Endodermal cell (in vitro differentiated cells): ENCODE results near the gene EXD2. TPM values are rescaled to one million over a fixed set of nuclear protein-coding genes. Genes with fewer than 3 reads are reported as not detected.
A peak's percentile ranks its signal among the peaks of the same experiment; 100 is the strongest.

Experiments used
- DNase-seq: peaks from one replicate; pipeline ENCODE4 v3.0.0-alpha.2; 2017
- H3K27ac ChIP-seq: 2 replicates; pipeline ENCODE4 v1.5.1; 2013; ENCODE audit warnings: mild to moderate bottlenecking, low read depth, low read length, moderate library complexity
- H3K27me3 ChIP-seq: 2 replicates; pipeline ENCODE4 v1.6.1; 2013; ENCODE audit warnings: mild to moderate bottlenecking, low read length, moderate library complexity; ENCODE audit not compliant: insufficient read depth, control insufficient read depth, poor library complexity, severe bottlenecking
- H3K36me3 ChIP-seq: 2 replicates; pipeline ENCODE4 v1.7.0; 2013; ENCODE audit warnings: mild to moderate bottlenecking, low read length, moderate library complexity; ENCODE audit not compliant: control insufficient read depth, insufficient read depth
- H3K4me1 ChIP-seq: one replicate; pipeline ENCODE4 v1.7.0; 2013; ENCODE audit warnings: low read length; ENCODE audit not compliant: control insufficient read depth, insufficient read depth
- H3K4me3 ChIP-seq: 2 replicates; pipeline ENCODE4 v1.5.1; 2013; ENCODE audit warnings: mild to moderate bottlenecking, low read length, moderate library complexity
- H3K9ac ChIP-seq: 2 replicates; pipeline ENCODE4 v1.6.1; 2013; ENCODE audit warnings: mild to moderate bottlenecking, low read length, moderate library complexity; ENCODE audit not compliant: poor library complexity, severe bottlenecking; ENCODE audit errors: extremely low read depth
- H3K9me3 ChIP-seq: 2 replicates; pipeline ENCODE4 v1.6.1; 2013; ENCODE audit warnings: mild to moderate bottlenecking, low read length, moderate library complexity; ENCODE audit not compliant: control insufficient read depth
- H3K27ac Mint-ChIP-seq: 2 replicates; pipeline ENCODE4 v1.8.0; 2020; ENCODE audit warnings: mixed read lengths
- H3K27me3 Mint-ChIP-seq: 2 replicates; pipeline ENCODE4 v1.8.0; 2021; ENCODE audit warnings: mild to moderate bottlenecking, mixed read lengths; ENCODE audit not compliant: insufficient read depth
- H3K36me3 Mint-ChIP-seq: 2 replicates; pipeline ENCODE4 v1.8.0; 2020; ENCODE audit warnings: low read depth, mixed read lengths
- H3K4me1 Mint-ChIP-seq: 2 replicates; pipeline ENCODE4 v1.8.0; 2020; ENCODE audit warnings: mixed read lengths
- H3K4me3 Mint-ChIP-seq: 2 replicates; pipeline ENCODE4 v1.8.0; 2020; ENCODE audit warnings: mild to moderate bottlenecking, moderate library complexity, mixed read lengths
- H3K9me3 Mint-ChIP-seq: 2 replicates; pipeline ENCODE4 v1.8.0; 2020; ENCODE audit warnings: mild to moderate bottlenecking, mixed read lengths
- WGBS, 2 experiments: methylation state at CpG; one replicate each; pipeline versions ENCODE4 v1.1.5 to v1.1.7; 2013; ENCODE audit warnings: missing lambda C conversion rate in 2 of 2, mixed read lengths in 1 of 2; ENCODE audit not compliant: insufficient coverage in 1 of 2, insufficient read length in 1 of 2; 5-methylcytosine and 5-hydroxymethylcytosine counted together
- total RNA-seq, 2 donors: library from RNA; stranded (reverse); fragmentation: NEBNext Ultra II Directional in 1 of 2; extraction: Animal tissue kit (Norgen Biotek cat#: 25700) in 1 of 2; gene quantifications; 2 replicates in 1 of 2; 3 replicates in 1 of 2; pipeline ENCODE4 v1.2.1, GENCODE V29; 2021
- TF ChIP-seq, protein P1 (sequence below): fragments of 200-600 bp; sonication (generic); conservative IDR thresholded peaks from 2 replicates; pipeline ENCODE4 v1.5.0; 2021; ENCODE audit warnings: antibody characterized with exemption, mild to moderate bottlenecking

EXD2 gene
- total RNA-seq, 2 donors from 2014 or later: 26.9 to 27.2 TPM

DNA sequence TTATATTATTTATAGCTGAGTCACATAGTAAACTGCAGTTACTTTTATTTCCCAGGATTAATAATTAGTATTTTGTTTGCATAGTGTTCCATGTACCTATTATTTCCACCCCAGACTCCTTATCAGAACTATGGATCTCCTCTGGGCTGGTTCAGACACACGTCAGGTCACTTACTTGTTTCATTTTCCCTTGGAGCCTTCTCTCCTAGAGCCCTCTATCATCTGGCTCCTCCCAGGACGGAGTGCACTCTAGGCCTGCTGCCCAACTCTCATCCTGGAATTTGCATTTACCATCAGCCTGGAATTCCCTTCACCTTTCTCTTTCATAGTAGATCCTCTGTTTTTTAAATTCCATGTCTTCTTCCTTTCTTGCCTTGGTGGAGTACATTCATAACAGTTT is 40.2 kb downstream of the EXD2 start:
- H3K9me3 ChIP-seq: no peaks in the 10 kb centered on the region
- WGBS, 2 experiments: 81 to 88% methylated on average over 2 of the region's 2 CpGs
- TF ChIP-seq, protein P1, sequence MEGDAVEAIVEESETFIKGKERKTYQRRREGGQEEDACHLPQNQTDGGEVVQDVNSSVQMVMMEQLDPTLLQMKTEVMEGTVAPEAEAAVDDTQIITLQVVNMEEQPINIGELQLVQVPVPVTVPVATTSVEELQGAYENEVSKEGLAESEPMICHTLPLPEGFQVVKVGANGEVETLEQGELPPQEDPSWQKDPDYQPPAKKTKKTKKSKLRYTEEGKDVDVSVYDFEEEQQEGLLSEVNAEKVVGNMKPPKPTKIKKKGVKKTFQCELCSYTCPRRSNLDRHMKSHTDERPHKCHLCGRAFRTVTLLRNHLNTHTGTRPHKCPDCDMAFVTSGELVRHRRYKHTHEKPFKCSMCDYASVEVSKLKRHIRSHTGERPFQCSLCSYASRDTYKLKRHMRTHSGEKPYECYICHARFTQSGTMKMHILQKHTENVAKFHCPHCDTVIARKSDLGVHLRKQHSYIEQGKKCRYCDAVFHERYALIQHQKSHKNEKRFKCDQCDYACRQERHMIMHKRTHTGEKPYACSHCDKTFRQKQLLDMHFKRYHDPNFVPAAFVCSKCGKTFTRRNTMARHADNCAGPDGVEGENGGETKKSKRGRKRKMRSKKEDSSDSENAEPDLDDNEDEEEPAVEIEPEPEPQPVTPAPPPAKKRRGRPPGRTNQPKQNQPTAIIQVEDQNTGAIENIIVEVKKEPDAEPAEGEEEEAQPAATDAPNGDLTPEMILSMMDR: no peak
- no peak overlapping the region for H3K4me3 ChIP-seq
- Mint-ChIP-seq H3K4me1 (peaks cover 2% of the 10 kb centered on the region), H3K9me3 (no peaks in the 10 kb centered on the region), H3K27ac (peak overlapping the region; percentile 17), H3K36me3 (peaks cover 52% of the 10 kb centered on the region), H3K27me3 (no peaks in the 10 kb centered on the region), H3K4me3 (no peak overlapping the region)
- H3K27ac ChIP-seq: no peak overlapping the region
- no peak for DNase-seq
- H3K9ac ChIP-seq: no peak overlapping the region
- peaks cover 45% of the 10 kb centered on the region for H3K36me3 ChIP-seq
- H3K4me1 ChIP-seq: no peaks in the 10 kb centered on the region
- H3K27me3 ChIP-seq: no peaks in the 10 kb centered on the region

DNA sequence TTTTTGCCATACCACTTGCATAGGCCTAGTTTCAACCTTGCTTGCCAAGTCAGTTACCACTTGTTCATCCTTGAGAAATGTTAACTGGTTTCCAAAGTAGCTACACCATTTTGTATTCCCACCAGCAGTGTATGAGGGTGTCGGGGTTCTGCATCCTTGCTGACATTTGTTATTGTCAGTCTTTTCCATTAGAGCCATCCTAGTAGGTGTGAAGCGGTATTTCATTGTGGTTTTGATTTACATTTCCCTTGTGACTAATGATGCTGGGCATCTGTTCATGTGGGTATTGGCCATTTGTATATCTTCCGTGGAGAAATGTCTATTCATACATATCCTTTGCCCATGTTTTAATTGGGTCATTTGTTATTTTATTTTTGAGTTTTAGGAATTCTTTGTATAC is 41.1 kb downstream of the EXD2 start:
- DNase-seq: no peak
- H3K9me3 Mint-ChIP-seq: no peaks in the 10 kb centered on the region
- Histone ChIP-seq H3K27me3 (no peaks in the 10 kb centered on the region), H3K36me3 (peaks cover 52% of the 10 kb centered on the region), H3K4me1 (no peaks in the 10 kb centered on the region), H3K27ac (no peak overlapping the region), H3K9me3 (no peaks in the 10 kb centered on the region), H3K4me3 (no peak overlapping the region), H3K9ac (no peak overlapping the region)
- no peaks in the 10 kb centered on the region for H3K4me1 Mint-ChIP-seq
- WGBS, 2 experiments: 100% methylated on average over 2 of the region's 3 CpGs; no CpG with 5 or more reads in 1 of the 2 experiments
- H3K4me3 Mint-ChIP-seq: no peak overlapping the region
- H3K36me3 Mint-ChIP-seq: peaks cover 59% of the 10 kb centered on the region
- H3K27ac Mint-ChIP-seq: no peak overlapping the region
- TF ChIP-seq, protein P1: no peak
- no peaks in the 10 kb centered on the region for H3K27me3 Mint-ChIP-seq

DNA sequence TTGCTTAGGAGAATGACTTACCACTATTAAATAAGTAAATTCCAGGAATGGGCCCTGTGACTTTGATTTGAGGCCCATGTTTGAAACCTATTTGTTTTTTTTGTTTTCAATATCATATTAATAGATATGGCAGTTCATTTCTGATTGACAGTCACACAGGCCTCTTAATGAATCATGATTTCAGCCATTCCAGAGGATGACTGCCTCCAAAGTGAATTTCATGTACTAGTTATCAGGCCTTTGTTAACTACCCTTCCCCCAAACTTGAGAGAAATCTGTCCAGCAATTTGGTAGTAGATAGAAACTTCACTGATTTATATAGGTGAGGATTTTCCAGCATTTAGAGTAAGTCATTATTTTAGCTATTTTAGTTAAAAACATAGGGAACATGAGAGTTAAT is 42.8 kb downstream of the EXD2 start:
- no peak for DNase-seq
- TF ChIP-seq, protein P1: no peak
- H3K9me3 Mint-ChIP-seq: no peaks in the 10 kb centered on the region
- H3K9me3 ChIP-seq: no peaks in the 10 kb centered on the region
- H3K27ac ChIP-seq: no peak overlapping the region
- peaks cover 69% of the 10 kb centered on the region for H3K36me3 Mint-ChIP-seq
- no peak overlapping the region for H3K27ac Mint-ChIP-seq
- H3K4me1 Mint-ChIP-seq: peaks cover 4% of the 10 kb centered on the region
- no peaks in the 10 kb centered on the region for H3K27me3 ChIP-seq
- no peak overlapping the region for H3K4me3 ChIP-seq
- no peak overlapping the region for H3K9ac ChIP-seq
- H3K4me1 ChIP-seq: no peaks in the 10 kb centered on the region
- no peaks in the 10 kb centered on the region for H3K27me3 Mint-ChIP-seq
- peaks cover 62% of the 10 kb centered on the region for H3K36me3 ChIP-seq
- H3K4me3 Mint-ChIP-seq: no peak overlapping the region
